ENCODE data around the gene HSD11B1. TPM values are rescaled to one million over a fixed set of nuclear protein-coding genes. Genes with fewer than 3 reads are reported as not detected.

HSD11B1 gene
- total RNA-seq, 4 donors from 2014 or later, result 3.0 to 16.0 (median 6.8) TPM

DNA sequence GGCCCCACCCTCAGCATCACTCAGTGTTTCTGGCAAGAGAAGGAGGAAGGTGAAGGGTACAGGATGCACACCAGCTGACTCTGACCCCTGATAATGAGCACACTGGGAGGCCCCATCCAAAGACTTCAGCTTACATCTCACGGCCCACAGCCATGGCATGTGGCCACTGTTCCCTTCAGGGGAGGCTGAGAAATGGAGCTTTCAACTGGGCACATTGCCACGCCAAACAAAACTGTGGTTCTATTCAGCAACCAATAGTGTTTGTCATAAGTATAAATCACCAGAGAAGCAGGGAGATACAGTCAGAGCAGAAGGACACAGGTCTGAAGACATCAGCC, 38.5 kb downstream of the HSD11B1 start:
- DNase-seq, result peak in 1 of 2 donors; percentile 45
- in situ Hi-C loops (cut with MboI; ENCODE audit: low sequenced_read_pairs in 4 of 4) (no loop called here), intact Hi-C loops (cut with DNase I; ENCODE audit: low total_unique reads) (no loop called here)
- no peaks in the 10 kb centered on the region for H3K36me3 ChIP-seq
- H3K9me3 ChIP-seq, result no peaks in the 10 kb centered on the region
- ATAC-seq, result peak in 1 of 2 donors; percentile 10
- no peaks in the 10 kb centered on the region for H3K27me3 ChIP-seq
- no peak overlapping the region for H3K27ac ChIP-seq
- TF ChIP-seq POLR2A (IDR thresholded peaks at IDR 0.05), result no peak
- TF ChIP-seq, protein P1, sequence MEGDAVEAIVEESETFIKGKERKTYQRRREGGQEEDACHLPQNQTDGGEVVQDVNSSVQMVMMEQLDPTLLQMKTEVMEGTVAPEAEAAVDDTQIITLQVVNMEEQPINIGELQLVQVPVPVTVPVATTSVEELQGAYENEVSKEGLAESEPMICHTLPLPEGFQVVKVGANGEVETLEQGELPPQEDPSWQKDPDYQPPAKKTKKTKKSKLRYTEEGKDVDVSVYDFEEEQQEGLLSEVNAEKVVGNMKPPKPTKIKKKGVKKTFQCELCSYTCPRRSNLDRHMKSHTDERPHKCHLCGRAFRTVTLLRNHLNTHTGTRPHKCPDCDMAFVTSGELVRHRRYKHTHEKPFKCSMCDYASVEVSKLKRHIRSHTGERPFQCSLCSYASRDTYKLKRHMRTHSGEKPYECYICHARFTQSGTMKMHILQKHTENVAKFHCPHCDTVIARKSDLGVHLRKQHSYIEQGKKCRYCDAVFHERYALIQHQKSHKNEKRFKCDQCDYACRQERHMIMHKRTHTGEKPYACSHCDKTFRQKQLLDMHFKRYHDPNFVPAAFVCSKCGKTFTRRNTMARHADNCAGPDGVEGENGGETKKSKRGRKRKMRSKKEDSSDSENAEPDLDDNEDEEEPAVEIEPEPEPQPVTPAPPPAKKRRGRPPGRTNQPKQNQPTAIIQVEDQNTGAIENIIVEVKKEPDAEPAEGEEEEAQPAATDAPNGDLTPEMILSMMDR (IDR thresholded peaks at IDR 0.05 in 4 of 5, conservative IDR thresholded peaks at IDR 0.05 in 1 of 5), result no peak
- no peaks in the 10 kb centered on the region for H3K4me1 ChIP-seq
- H3K4me3 ChIP-seq, result no peak overlapping the region

DNA sequence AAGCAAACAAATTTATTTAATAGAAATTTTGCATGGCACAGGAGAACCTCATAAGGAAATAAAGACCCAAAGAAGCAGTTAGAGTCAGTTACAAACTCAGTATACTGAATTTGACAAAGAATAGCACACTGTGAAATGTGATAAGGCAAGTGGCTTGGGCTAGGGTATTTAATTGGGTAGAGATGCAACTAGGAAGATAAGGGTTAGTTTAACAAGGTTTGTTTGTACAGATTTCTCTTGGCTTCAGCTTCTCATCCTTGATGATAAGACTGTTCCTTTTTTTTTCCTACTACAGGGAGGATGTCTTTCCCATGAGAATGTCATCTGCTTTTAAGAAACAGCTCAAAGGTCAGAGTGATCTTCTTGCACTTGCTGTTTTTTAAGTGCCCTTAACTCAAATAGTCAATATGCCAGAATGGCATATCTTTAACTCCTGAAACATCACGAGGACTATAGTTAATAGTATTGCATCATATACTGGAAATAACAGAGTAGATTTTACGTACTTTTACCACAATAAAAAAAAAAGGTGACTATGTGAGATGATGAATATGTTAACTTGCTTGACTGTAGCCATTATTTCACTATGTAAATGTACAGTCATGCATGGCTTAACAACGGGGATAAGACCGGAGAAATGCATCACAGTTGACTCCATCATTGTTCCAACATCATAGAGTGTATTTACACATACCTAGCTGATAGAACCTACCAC, 42.0 kb downstream of the HSD11B1 start:
- TF ChIP-seq, protein P1 (IDR thresholded peaks at IDR 0.05 in 4 of 5, conservative IDR thresholded peaks at IDR 0.05 in 1 of 5), result no peak
- TF ChIP-seq POLR2A (IDR thresholded peaks at IDR 0.05), result no peak
- Histone ChIP-seq H3K27me3 (no peaks in the 10 kb centered on the region), H3K4me1 (no peaks in the 10 kb centered on the region), H3K9me3 (no peaks in the 10 kb centered on the region), H3K36me3 (no peaks in the 10 kb centered on the region), H3K4me3 (no peak overlapping the region), H3K27ac (no peak overlapping the region)
- in situ Hi-C loops (cut with MboI; ENCODE audit: low sequenced_read_pairs in 4 of 4) (loop anchor here in 1 of 4 donors (5.0 kb wide), 1 partner anchor 174 kb away; no protein-coding TSS in a partner anchor), intact Hi-C loops (cut with DNase I; ENCODE audit: low total_unique reads) (loop anchor here (1.0 to 5.0 kb wide), 2 partner anchors 39 to 53 kb away; no protein-coding TSS in a partner anchor)
- no peak for ATAC-seq
- DNase-seq, result no peak

DNA sequence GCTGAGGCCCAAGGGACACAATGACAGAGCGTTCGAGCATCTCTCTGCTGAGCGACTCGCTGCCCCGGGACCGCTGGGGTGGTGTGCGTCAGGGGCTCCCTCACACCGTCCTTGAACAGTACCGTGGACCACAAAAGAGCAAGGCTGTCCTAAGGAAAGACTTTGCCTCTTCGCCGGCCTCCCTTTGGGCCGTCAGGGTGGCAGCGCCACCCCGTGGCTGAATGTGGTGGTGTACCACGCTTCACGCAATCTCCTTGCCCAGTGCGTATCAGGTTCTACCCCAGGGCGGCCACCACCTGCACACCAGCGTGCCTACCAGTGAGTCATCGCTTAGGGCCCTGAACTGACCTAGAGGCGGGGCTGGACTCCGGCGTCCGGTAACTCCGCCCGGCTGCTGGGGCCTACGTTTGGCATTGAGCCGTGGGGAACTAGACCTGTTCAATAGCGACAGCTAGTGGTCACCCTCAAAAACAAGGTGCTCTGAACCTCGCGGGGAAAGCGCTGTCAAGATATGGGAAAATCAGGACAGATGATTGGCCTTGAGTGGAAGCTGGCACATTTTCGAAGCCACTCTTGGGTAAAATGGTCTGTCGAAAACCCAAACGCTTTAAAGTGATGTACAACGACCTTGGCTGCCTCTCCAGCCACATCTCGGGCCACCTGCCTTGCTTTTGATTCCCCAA, 43.1 kb downstream of the HSD11B1 start:
- in situ Hi-C loops (cut with MboI; ENCODE audit: low sequenced_read_pairs in 4 of 4), result loop anchor here in 1 of 4 donors (5.0 kb wide), 1 partner anchor 175 kb away; no protein-coding TSS in a partner anchor
- intact Hi-C loops (cut with DNase I; ENCODE audit: low total_unique reads), result loop anchor here (1.0 to 5.0 kb wide), 3 partner anchors 40 to 171 kb away; no protein-coding TSS in a partner anchor
- TF ChIP-seq, protein P1 (IDR thresholded peaks at IDR 0.05 in 4 of 5, conservative IDR thresholded peaks at IDR 0.05 in 1 of 5), result peak; percentile 81 to 95 (median 81)
- TF ChIP-seq POLR2A (IDR thresholded peaks at IDR 0.05), result no peak

DNA sequence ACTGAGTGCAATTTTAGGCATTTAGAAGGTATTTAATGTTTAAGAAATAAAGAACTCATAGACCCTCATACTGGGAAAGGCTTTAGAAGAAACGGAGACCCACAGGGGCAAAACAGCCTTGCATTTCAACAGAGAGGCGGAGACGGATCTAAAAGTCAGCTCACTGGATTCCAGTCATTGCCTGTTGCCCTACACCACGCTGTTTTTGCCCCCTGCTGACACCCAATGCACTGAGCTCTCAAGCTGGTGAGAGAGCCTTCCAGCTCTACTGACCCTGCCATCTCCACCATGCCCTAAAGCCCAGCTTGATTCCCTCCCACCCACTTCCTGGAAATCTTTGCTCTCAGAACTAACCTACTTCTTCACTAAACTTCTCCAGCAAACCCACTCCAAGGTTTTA, 44.0 kb downstream of the HSD11B1 start:
- Histone ChIP-seq H3K36me3 (no peaks in the 10 kb centered on the region), H3K27me3 (no peaks in the 10 kb centered on the region), H3K4me3 (no peak overlapping the region), H3K4me1 (no peaks in the 10 kb centered on the region), H3K9me3 (no peaks in the 10 kb centered on the region), H3K27ac (no peak overlapping the region)
- in situ Hi-C loops (cut with MboI; ENCODE audit: low sequenced_read_pairs in 4 of 4), result loop anchor here in 1 of 4 donors (5.0 kb wide), 1 partner anchor 176 kb away; no protein-coding TSS in a partner anchor
- no peak for TF ChIP-seq POLR2A (IDR thresholded peaks at IDR 0.05)
- TF ChIP-seq, protein P1 (IDR thresholded peaks at IDR 0.05 in 4 of 5, conservative IDR thresholded peaks at IDR 0.05 in 1 of 5), result no peak
- no peak for ATAC-seq
- intact Hi-C loops (cut with DNase I; ENCODE audit: low total_unique reads), result loop anchor here (2.0 to 5.0 kb wide), 2 partner anchors 41 to 172 kb away; no protein-coding TSS in a partner anchor
- no peak for DNase-seq

More for the DNA sequence above, 43.1 kb downstream of the HSD11B1 start:
- Histone ChIP-seq H3K4me3 (peak overlapping the region in 3 of 4 donors; percentile 20 to 39 (median 32)), H3K36me3 (no peaks in the 10 kb centered on the region), H3K27ac (peak overlapping the region; percentile 31 to 65 (median 48)), H3K9me3 (no peaks in the 10 kb centered on the region), H3K4me1 (no peaks in the 10 kb centered on the region), H3K27me3 (no peaks in the 10 kb centered on the region)
- DNase-seq, result peak; percentile 81 to 96
- peak; percentile 91 to 98 for ATAC-seq

Measured in gastrocnemius medialis (tissue), 4 donors.